Spleen (tissue), 11 donors: ENCODE results near the gene MINK1. TPM values are rescaled to one million over a fixed set of nuclear protein-coding genes. Genes with fewer than 3 reads are reported as not detected.

Source experiments
- DNase-seq: peaks from one replicate; pipeline ENCODE4 v3.0.0-alpha.2; 2020
- H3K27ac ChIP-seq, 8 donors: fragments of 200-600 bp; sonication (generic) in 7 of 8; 1 replicate in 4 of 8; 2 replicates in 4 of 8; pipeline versions ENCODE4 v1.5.0 to v1.8.0; 2016 to 2021; ENCODE audit warnings: inconsistent platforms in 4 of 8, mild to moderate bottlenecking in 4 of 8, moderate library complexity in 1 of 8
- H3K27me3 ChIP-seq, 7 donors: fragments of 200-600 bp; sonication (generic) in 6 of 7; replicated peaks in 1 of 7; 1 replicate in 4 of 7; 2 replicates in 3 of 7; pipeline versions ENCODE4 v1.5.0 to v1.8.0; 2016 to 2021; ENCODE audit warnings: inconsistent platforms in 3 of 7, mild to moderate bottlenecking in 1 of 7
- H3K36me3 ChIP-seq, 6 donors: fragments of 200-600 bp; sonication (generic) in 5 of 6; 1 replicate in 4 of 6; 2 replicates in 2 of 6; pipeline versions ENCODE4 v1.5.0 to v1.8.0; 2016 to 2021; ENCODE audit warnings: inconsistent platforms in 2 of 6
- H3K4me1 ChIP-seq, 6 donors: fragments of 200-600 bp; sonication (generic) in 5 of 6; 1 replicate in 3 of 6; 2 replicates in 3 of 6; pipeline versions ENCODE4 v1.5.0 to v1.8.0; 2016 to 2021; ENCODE audit warnings: inconsistent platforms in 3 of 6
- H3K4me3 ChIP-seq, 8 donors: fragments of 200-600 bp; sonication (generic) in 7 of 8; 1 replicate in 4 of 8; 2 replicates in 4 of 8; pipeline versions ENCODE4 v1.5.0 to v1.8.0; 2016 to 2021; ENCODE audit warnings: inconsistent platforms in 4 of 8, mild to moderate bottlenecking in 4 of 8, moderate library complexity in 2 of 8
- H3K9me3 ChIP-seq, 8 donors: fragments of 200-600 bp; sonication (generic) in 7 of 8; 1 replicate in 4 of 8; 2 replicates in 4 of 8; pipeline versions ENCODE4 v1.5.0 to v1.8.0; 2016 to 2021; ENCODE audit warnings: inconsistent platforms in 4 of 8
- POLR2A ChIP-seq, 3 donors: fragments of 450-650 bp; IDR thresholded peaks; one replicate each; pipeline ENCODE4 v1.5.1; 2017; ENCODE audit warnings: antibody characterized with exemption in 3 of 3, mild to moderate bottlenecking in 1 of 3
- POLR2AphosphoS5 ChIP-seq, 3 donors: sonication (generic); formaldehyde crosslinking; IDR thresholded peaks; one replicate each; pipeline ENCODE4 v1.5.1; 2017; ENCODE audit warnings: antibody characterized with exemption in 3 of 3
- WGBS, 5 donors: extraction: QIAGEN DNeasy Blood & Tissue Kit in 3 of 5; methylation state at CpG; one replicate each; pipeline versions ENCODE4 v1.1.5 to v1.1.7; 2013 to 2018; 5-methylcytosine and 5-hydroxymethylcytosine counted together
- intact Hi-C: fragments of 100-400 bp; cut with DNase I; formaldehyde crosslinking; loops from one replicate; pipeline ENCODE4 v1.15.0; 2023; ENCODE audit warnings: low total_unique reads
- polyA plus RNA-seq, 3 donors: library from polyadenylated mRNA; stranded (reverse); fragments of 200-250 nt; gene quantifications; one replicate each; pipeline ENCODE4 v1.2.1, GENCODE V29; 2013
- total RNA-seq, 7 donors: library from RNA; depleted of rRNA in 3 of 7; stranded (reverse); fragments of >200 nt in 3 of 7; fragmentation: NEBNext Ultra II Directional in 4 of 7; extraction: Animal tissue kit (Norgen Biotek cat#: 25700) in 4 of 7; gene quantifications; one replicate each; pipeline versions ENCODE4 v1.1.0 to v1.2.1, GENCODE V29; 2016 to 2021
- TF ChIP-seq, protein P1 (sequence below), 11 experiments: fragments of 200-600 bp in 7 of 11; fragments of 450-650 bp in 4 of 11; sonication (generic) in 4 of 11; IDR thresholded peaks in 8 of 11; conservative IDR thresholded peaks in 3 of 11; 1 replicate in 7 of 11; 2 replicates in 4 of 11; pipeline versions ENCODE4 v1.4.0 to v1.8.0; 2016 to 2021; ENCODE audit warnings: antibody characterized with exemption in 11 of 11, inconsistent platforms in 4 of 11, mild to moderate bottlenecking in 1 of 11
- donor health status: healthy with polysubstance abuse.
- donor health status: DM: no; HTN: no; CAD: no; lungs with moderate emphysema.
- donor health status: DM: no; HTN: no; CAD: no.
- donor health status: Bipolar disorder and iron deficiency.
- donor health status: healthy.
- donor health status: DM: no; HTN: no; CAD: no.
- donor health status: DM: yes; HTN: yes; CAD: no.

The MINK1 gene
- total and polyA plus RNA-seq, 10 donors = 15.9 to 129 (median 80.6) TPM

GRCh38 chr17:4807605-4808377 lies 25.3 kb upstream of the MINK1 start:
- WGBS, 5 donors = 40 to 44% (median 42%) methylated on average over 25 to 32 of the region's 32 CpGs
- intact Hi-C loops = no loop called here

GRCh38 chr17:4808378-4808767 lies 24.8 kb upstream of the MINK1 start:
- WGBS, 5 donors = 58 to 79% (median 70%) methylated on average over 6 of the region's 6 CpGs
- no peaks in the 10 kb centered on the region for H3K9me3 ChIP-seq
- H3K4me3 ChIP-seq = peak overlapping the region in 1 of 8 donors; percentile 91
- peaks cover 8 to 31% (median 21%) of the 10 kb centered on the region in 6 donors for H3K4me1 ChIP-seq
- H3K27me3 ChIP-seq = peaks cover 0 to 6% (median 0%) of the 10 kb centered on the region in 7 donors
- H3K27ac ChIP-seq = no peak overlapping the region
- intact Hi-C loops = no loop called here
- TF ChIP-seq, protein P1, sequence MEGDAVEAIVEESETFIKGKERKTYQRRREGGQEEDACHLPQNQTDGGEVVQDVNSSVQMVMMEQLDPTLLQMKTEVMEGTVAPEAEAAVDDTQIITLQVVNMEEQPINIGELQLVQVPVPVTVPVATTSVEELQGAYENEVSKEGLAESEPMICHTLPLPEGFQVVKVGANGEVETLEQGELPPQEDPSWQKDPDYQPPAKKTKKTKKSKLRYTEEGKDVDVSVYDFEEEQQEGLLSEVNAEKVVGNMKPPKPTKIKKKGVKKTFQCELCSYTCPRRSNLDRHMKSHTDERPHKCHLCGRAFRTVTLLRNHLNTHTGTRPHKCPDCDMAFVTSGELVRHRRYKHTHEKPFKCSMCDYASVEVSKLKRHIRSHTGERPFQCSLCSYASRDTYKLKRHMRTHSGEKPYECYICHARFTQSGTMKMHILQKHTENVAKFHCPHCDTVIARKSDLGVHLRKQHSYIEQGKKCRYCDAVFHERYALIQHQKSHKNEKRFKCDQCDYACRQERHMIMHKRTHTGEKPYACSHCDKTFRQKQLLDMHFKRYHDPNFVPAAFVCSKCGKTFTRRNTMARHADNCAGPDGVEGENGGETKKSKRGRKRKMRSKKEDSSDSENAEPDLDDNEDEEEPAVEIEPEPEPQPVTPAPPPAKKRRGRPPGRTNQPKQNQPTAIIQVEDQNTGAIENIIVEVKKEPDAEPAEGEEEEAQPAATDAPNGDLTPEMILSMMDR (IDR thresholded peaks at IDR 0.05 in 8 of 11, conservative IDR thresholded peaks at IDR 0.05 in 3 of 11) = no peak
- no peak for TF ChIP-seq POLR2AphosphoS5 (IDR thresholded peaks at IDR 0.05)
- H3K36me3 ChIP-seq = peaks cover 0 to 30% (median 3%) of the 10 kb centered on the region in 6 donors
- no peak for DNase-seq

More at GRCh38 chr17:4807605-4808377, 25.3 kb upstream of the MINK1 start:
- Histone ChIP-seq H3K4me3 (peak overlapping the region; percentile 61 to 91 (median 72)), H3K4me1 (peaks cover 8 to 31% (median 21%) of the 10 kb centered on the region in 6 donors), H3K9me3 (no peaks in the 10 kb centered on the region), H3K27ac (peak overlapping the region in 6 of 8 donors; percentile 80 to 88 (median 83)), H3K36me3 (peaks cover 0 to 30% (median 3%) of the 10 kb centered on the region in 6 donors), H3K27me3 (peaks cover 0 to 6% (median 0%) of the 10 kb centered on the region in 7 donors)
- no peak for TF ChIP-seq POLR2AphosphoS5 (IDR thresholded peaks at IDR 0.05)
- TF ChIP-seq, protein P1 (IDR thresholded peaks at IDR 0.05 in 8 of 11, conservative IDR thresholded peaks at IDR 0.05 in 3 of 11) = no peak
- no peak for DNase-seq

GRCh38 chr17:4810696-4811290 lies 22.3 kb upstream of the MINK1 start:
- Histone ChIP-seq H3K4me3 (no peak overlapping the region), H3K27ac (no peak overlapping the region), H3K36me3 (peaks cover 0 to 38% (median 5%) of the 10 kb centered on the region in 6 donors), H3K4me1 (peaks cover 8 to 27% (median 21%) of the 10 kb centered on the region in 6 donors), H3K9me3 (no peaks in the 10 kb centered on the region), H3K27me3 (peaks cover 0 to 6% (median 0%) of the 10 kb centered on the region in 7 donors)
- TF ChIP-seq, protein P1 (IDR thresholded peaks at IDR 0.05 in 8 of 11, conservative IDR thresholded peaks at IDR 0.05 in 3 of 11) = no peak
- peak in 1 of 3 donors; percentile 20 for TF ChIP-seq POLR2AphosphoS5 (IDR thresholded peaks at IDR 0.05)
- DNase-seq = no peak
- intact Hi-C loops = no loop called here
- 43 to 54% (median 51%) methylated on average over 13 of the region's 13 CpGs for WGBS, 5 donors

GRCh38 chr17:4811471-4811870 lies 21.7 kb upstream of the MINK1 start:
- intact Hi-C loops = no loop called here
- H3K4me3 ChIP-seq = no peak overlapping the region
- no peak overlapping the region for H3K27ac ChIP-seq
- TF ChIP-seq POLR2A (IDR thresholded peaks at IDR 0.05) (no peak), POLR2AphosphoS5 (IDR thresholded peaks at IDR 0.05) (no peak)
- TF ChIP-seq, protein P1 (IDR thresholded peaks at IDR 0.05 in 8 of 11, conservative IDR thresholded peaks at IDR 0.05 in 3 of 11) = no peak
- peaks cover 8 to 20% (median 14%) of the 10 kb centered on the region in 6 donors for H3K4me1 ChIP-seq
- 91 to 99% (median 96%) methylated on average over 12 of the region's 12 CpGs for WGBS, 5 donors
- no peak for DNase-seq
- peaks cover 0 to 45% (median 12%) of the 10 kb centered on the region in 6 donors for H3K36me3 ChIP-seq
- peaks cover 0 to 6% (median 0%) of the 10 kb centered on the region in 7 donors for H3K27me3 ChIP-seq
- H3K9me3 ChIP-seq = no peaks in the 10 kb centered on the region
